ENCODE results near the gene PTPN4.

The PTPN4 gene

DNA sequence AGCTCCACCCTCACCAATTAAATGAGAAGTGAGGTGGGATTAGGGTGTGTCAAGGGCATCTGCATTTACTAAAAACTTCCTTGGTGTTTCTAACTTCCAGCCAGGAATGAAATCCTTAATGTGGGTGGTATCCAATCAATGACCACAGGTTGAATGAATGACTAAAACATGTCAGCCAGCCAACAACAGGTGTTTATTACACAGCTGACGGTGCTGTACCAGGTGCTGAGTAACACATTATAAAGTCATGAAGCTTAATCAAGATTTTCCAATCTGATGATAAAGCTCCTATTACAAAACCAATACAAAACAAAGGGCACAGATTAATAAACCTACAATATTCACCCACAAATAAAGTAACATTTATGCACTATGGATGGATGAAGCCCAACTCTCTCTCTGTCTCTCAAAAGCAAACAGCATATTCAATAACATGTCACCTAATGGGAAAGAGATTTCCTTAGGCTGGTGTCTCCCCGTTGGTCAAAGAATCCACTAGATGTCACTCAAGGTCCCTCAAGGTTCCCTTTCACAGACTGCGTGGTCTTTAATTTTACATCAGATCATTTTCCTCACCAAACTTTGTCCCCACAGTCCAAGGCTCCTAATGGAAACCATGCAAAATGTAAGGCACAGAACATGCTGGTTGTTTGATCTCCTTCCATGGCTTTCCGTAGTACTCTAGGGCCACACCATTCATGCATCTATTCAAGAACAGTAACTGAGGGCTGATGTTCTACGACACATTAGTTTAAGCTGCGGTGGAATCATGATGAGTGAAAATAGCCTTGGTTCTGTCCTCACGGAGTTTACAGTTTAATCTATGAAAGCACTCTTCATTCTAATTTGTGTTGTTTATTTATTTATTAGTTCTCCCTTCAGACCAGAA is 6.4 kb upstream of the PTPN4 start:
- H3K4me3 ChIP-seq (ENCODE audit: low read depth, low read length) = no peak overlapping the region
- TF ChIP-seq, protein P1, sequence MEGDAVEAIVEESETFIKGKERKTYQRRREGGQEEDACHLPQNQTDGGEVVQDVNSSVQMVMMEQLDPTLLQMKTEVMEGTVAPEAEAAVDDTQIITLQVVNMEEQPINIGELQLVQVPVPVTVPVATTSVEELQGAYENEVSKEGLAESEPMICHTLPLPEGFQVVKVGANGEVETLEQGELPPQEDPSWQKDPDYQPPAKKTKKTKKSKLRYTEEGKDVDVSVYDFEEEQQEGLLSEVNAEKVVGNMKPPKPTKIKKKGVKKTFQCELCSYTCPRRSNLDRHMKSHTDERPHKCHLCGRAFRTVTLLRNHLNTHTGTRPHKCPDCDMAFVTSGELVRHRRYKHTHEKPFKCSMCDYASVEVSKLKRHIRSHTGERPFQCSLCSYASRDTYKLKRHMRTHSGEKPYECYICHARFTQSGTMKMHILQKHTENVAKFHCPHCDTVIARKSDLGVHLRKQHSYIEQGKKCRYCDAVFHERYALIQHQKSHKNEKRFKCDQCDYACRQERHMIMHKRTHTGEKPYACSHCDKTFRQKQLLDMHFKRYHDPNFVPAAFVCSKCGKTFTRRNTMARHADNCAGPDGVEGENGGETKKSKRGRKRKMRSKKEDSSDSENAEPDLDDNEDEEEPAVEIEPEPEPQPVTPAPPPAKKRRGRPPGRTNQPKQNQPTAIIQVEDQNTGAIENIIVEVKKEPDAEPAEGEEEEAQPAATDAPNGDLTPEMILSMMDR (conservative IDR thresholded peaks at IDR 0.05; ENCODE audit: low read depth, low read length) = peak; percentile 75
- DNase-seq (ENCODE audit: low read depth) = peak; percentile 71

DNA sequence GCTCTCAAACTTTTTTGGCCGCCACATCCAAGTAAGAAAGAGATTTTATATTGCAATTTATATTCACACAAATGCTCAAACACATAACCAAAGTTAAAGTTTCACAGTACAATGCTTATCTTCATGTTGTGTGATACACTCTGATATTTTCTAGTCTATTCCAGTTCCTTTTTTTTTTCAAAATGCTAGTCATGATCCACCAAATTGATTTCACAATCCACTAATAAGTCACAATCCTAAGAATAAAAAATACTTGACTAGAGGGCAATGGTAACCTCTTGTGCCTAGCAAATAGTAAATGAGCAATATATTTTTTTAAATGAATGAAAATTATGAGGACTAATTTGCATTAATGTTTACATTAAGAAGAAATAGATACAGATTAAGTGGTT is 5.8 kb upstream of the PTPN4 start:
- DNase-seq (ENCODE audit: low read depth) = no peak
- TF ChIP-seq, protein P1 (conservative IDR thresholded peaks at IDR 0.05; ENCODE audit: low read depth, low read length) = no peak

DNA sequence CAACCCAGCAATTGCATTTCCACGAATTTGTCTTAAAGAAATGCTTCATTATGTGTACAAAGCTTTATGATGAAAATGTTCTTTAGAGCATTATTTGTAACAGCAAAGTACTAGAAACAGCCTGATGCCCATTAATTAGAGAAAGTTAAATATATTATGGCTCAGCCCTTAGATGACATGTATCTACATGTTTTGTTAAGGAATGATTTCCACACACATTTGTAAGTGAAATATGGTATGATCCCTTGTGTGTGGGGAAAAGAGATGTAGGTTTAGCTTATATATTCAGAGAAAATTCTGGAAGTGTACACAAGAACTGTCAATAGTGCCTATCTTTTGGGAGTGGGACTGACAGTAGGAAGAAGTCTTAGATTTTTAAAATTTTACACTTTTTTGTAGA is 3.8 kb upstream of the PTPN4 start:
- no peak for DNase-seq (ENCODE audit: low read depth)
- TF ChIP-seq, protein P1 (conservative IDR thresholded peaks at IDR 0.05; ENCODE audit: low read depth, low read length) = no peak
- no peak overlapping the region for H3K4me3 ChIP-seq (ENCODE audit: low read depth, low read length)

More for the DNA sequence above, 5.8 kb upstream of the PTPN4 start:
- no peak overlapping the region for H3K4me3 ChIP-seq (ENCODE audit: low read depth, low read length)

GRCh38 chr2:119756837-119757236 is 2.9 kb upstream of the PTPN4 start:
- peak; percentile 81 for DNase-seq (ENCODE audit: low read depth)
- no peak overlapping the region for H3K4me3 ChIP-seq (ENCODE audit: low read depth, low read length)
- TF ChIP-seq, protein P1 (conservative IDR thresholded peaks at IDR 0.05; ENCODE audit: low read depth, low read length) = no peak

- H3K4me3 ChIP-seq (ENCODE audit: low read depth, low read length) = peak overlapping the region; percentile 83
- DNase-seq (ENCODE audit: low read depth) = no peak
- TF ChIP-seq, protein P1 (conservative IDR thresholded peaks at IDR 0.05; ENCODE audit: low read depth, low read length) = no peak
Measured at GRCh38 chr2:119758881-119759450, 756 bp upstream of the PTPN4 start.

DNA sequence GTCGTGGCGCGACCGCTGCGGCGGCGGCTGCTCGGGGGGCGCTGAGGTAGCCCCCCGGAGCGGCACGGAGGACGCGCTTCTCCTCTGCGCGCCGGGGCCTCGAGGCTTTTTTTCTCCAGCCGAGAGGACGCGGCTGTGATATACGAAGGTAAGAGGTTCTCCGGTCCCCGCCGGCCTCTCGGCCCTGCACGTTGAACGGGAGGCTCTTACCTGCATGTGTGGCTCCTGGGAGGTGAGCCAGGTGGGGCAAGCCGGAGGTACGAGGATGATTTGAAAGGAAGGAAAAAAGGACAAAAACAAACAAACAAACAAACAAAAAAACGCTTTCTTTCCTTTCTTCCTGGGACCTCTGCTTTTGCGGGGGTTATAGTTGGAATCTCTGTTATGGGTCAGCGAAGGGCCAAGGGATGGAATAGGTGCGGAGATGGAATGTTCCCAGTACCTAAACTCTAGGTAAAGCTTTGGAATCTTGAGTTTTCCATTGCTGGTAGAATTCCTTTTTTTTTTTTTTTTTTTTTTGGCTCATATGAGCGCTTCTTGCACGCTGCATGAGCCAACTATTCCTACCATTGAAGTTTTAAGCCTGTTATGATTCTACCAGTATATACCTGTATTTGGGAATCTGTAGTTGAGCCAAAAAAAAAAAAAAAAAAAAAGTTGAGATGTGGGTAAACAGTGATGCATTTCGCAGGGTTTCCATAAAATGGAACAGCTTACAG is 674 bp downstream of the PTPN4 start:
- peak overlapping the region; percentile 83 for H3K4me3 ChIP-seq (ENCODE audit: low read depth, low read length)
- TF ChIP-seq, protein P1 (conservative IDR thresholded peaks at IDR 0.05; ENCODE audit: low read depth, low read length) = no peak
- no peak for DNase-seq (ENCODE audit: low read depth)

Measured in choroid plexus epithelial cell (primary cell).